GM21737 (cell line): ENCODE results near the gene GAB1.
"Not testable (repeated sequence)": the region's sequence is repeated elsewhere in the genome, so short reads cannot be mapped to it uniquely, and the experiment has no call there.

Source experiments
- ATAC-seq: cut with Tn5 transposase; IDR thresholded peaks from one replicate; pipeline ENCODE4 v1.9.1; 2021; ENCODE audit warnings: mild to moderate bottlenecking, moderate library complexity; ENCODE audit not compliant: unreplicated experiment

GAB1 gene

DNA sequence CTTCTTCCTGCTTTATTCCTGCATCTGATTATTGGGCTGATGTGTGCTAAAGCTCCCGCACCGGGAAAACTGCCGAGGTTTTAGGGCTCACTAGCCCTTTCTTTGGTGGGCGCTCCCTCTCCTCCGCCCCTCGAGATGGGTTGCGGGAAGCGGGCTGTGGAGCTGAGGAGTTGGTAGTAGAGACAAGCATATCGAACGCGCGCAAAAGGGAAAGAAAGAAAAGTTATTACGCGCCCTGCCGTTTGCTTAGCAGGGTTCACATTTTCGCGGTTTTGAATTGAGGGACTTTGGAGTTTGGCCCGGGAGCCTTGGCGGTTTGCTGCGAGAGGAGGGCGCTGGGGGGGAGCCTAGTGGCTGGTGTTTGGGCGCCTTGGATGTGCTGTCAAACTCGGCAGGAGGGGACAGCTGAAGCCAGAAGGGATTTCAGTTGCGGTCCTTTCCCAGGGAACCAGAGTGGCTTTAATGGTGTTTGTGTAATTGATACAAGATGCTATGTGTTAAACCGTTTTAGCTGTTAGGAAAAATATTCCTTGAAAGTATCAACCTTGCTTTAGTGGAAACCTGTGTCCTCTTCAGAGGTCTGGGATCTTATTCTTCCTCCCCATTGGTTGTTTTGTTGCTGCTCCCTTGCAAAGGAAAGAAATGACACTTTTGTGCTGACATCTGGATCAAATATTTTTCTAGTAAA is 1.1 kb downstream of the GAB1 start:
- ATAC-seq: no peak

DNA sequence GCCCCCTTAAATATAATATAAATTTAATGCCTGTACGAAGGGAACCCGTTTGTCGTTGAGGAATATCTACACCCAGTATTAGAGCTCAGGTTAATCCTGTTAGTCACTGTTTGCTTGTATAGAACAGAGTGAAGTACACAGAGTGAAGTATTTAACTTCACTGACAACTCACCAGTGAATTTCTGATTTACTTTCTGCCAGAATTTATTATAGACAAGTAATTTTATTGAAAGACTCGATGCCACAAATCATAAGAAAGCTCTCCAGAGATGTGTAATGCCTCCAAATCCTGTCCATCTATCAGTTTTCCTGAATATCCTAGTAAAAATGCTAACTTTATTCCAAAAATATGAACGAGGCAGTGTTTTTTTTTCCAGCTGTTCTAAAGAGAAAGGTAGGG is 1.6 kb downstream of the GAB1 start:
- no peak for ATAC-seq

DNA sequence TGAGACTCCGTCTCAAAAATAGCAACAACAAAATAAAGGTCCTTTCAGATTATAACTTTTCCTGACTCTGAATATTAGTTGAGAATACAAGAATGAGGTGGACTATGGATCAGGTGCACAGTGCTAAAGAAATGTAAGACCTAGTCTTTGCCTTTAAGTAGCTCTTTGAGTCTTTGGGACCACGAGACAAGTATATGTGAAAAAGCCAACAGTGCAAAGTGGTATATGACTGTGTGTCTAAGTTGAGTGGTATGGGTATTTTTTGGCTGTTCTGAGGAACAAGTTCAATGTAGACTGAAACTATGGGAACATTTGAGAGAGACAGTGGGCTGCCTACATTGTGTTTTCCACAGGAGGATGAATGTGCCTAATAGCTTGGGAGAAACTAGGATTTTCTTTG is 2.8 kb downstream of the GAB1 start:
- ATAC-seq: no peak

DNA sequence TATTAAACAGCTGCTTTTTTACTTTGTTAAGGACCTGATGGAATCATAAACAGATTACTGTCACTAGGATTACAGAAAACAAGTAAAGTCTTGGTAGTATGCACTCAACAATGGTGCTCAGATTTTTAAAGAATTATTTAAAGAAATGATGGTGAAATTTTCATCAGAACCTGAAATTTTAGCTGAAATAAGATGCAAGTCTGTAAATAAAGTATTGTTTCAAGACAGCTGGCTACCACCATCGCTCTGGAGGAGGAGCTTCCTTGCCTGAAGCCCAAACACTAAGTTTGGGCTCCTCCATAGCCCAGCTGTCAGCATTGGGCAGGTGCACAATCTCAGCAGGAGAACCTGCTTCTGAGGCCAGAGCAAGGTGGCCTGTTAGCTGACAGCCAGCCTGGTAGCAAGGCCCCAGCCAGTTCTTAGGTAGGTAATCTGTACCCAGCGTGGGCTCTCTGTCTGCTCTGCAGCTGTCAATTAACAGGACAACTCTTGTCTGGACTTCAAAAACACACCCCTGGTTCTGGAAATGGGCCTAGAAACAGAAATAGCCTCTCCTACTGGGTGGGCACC is 4.6 kb downstream of the GAB1 start:
- ATAC-seq: no peak

DNA sequence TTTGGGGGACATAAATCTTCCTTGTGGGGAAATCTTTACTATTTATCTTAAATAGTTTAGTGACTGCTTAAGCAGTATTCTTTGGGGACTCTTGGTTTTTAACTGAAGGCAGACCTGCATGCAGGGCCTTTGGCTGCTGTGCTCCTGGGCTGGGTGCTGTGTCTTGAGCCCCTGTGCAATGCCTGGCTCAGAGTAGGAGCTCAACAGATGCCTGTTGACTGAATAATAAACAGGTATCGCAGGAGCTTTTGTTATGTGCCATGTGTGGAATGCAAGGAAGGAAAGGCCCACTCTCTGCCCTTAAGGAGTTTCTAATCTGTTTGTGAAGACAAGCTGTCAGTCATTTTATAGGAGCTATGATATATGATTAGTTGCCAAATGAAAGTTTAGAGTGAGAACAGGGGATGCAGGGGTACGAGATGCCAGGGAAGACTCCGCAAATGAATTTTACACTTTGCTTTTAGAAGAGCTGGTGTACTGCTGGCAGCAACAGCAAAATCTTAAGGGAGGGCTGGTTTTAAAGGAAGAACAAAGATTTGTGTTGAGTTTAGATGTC is 6.7 kb downstream of the GAB1 start:
- no peak for ATAC-seq

DNA sequence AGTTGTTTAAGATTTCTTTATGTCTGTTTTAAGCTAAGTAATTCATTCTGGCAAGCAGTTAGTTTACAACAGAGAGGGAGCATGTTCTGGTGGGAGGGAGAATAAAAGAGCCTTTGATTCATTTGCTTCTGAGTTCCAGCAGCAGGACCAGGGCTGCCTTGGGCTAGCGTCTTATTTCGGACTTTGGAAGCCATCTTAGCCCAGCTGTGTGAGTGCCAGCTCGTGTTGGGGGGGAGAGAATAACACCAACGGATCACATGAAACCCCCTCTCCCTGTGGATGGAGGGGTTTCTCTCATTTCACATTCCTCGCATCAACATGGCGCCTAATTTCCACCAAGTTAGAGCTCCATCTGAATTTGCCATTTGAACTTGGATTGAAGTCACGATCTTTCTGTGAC is 7.4 kb downstream of the GAB1 start:
- no peak for ATAC-seq

DNA sequence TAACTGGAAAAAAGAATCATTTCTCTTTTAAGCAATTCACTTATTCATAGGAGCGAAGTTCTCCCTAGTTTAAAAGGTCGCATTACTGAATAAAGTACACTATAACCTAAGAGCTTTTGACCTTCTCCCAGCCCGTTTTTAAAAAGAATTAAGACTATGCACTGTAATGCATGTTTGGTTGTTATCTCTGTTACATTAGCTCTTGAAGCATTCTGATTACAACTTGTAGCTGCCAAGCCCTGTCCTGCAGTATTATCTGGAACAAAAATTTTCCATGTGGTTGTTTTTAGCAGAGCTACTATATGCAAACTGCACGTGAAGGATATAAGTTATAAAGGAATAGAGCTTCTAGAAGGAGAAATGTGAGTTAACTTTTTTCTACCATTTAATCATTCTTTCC is 8.1 kb downstream of the GAB1 start:
- no peak for ATAC-seq

DNA sequence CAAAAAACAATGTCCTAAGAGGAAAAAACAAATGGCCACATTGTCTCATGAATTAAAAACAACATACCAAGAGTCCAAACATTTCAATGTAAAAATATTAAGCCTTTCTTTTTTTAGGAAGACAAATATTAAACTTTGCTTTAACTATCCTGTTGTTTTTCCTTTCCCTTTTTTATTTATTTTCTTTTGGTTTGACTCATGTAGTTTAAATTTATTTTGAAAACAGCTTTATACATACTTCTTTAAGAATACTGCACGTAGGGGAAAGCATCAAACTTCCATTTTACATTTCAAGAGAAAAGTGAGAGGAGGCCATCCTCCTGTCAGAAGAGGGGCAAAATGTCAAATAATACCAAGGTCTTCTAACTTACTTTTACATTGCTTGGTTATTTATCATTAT is 8.7 kb downstream of the GAB1 start:
- ATAC-seq: no peak

DNA sequence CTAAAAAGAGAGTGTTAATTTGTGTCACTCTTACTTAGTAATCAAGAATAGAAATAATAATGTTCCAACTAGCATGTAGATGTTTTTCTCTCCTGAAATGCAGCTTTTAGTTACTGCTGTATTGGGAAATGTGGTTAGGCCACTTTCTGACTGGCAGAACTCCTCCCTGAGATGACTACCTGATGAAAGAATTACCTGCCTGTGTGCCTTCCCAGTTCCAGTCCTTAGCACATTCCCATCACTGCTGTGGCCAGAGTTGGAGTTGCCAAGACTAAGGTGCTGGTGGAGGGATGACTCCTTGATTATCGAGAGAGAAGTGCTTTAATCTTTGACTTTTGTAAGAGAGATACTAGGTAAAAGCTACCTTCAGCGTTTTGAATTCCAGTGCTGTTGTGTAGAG is 9.5 kb downstream of the GAB1 start:
- no peak for ATAC-seq

DNA sequence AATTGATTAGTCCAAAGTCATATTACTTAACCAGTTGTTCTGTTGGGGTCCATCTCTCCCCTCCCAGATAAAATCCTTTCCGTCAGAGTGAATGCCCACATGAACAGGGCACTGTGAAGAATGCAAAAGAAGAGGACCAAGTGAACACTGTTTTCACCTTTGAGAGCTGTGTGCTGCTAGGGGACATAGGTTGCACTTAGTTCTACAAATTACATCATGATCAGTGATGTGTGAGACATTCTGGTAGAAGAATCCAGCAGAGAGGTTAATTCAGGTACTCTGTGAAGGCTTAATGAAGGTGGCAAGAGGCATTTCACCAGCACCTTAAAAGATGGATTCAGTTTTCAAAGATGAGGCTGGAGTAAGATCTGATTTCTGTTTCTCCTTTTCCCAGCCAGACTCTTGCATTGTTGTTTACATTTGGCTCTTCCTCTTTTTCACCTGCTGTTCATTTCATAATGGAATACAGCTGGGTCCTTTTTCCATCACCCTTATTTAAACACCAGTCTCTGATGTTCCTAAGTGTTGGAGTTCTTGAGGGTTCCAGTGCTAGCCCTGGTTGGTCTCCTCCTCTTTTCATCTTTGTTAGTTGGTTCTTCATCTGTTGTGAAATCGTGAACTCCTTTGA is 10.9 kb downstream of the GAB1 start:
- no peak for ATAC-seq

DNA sequence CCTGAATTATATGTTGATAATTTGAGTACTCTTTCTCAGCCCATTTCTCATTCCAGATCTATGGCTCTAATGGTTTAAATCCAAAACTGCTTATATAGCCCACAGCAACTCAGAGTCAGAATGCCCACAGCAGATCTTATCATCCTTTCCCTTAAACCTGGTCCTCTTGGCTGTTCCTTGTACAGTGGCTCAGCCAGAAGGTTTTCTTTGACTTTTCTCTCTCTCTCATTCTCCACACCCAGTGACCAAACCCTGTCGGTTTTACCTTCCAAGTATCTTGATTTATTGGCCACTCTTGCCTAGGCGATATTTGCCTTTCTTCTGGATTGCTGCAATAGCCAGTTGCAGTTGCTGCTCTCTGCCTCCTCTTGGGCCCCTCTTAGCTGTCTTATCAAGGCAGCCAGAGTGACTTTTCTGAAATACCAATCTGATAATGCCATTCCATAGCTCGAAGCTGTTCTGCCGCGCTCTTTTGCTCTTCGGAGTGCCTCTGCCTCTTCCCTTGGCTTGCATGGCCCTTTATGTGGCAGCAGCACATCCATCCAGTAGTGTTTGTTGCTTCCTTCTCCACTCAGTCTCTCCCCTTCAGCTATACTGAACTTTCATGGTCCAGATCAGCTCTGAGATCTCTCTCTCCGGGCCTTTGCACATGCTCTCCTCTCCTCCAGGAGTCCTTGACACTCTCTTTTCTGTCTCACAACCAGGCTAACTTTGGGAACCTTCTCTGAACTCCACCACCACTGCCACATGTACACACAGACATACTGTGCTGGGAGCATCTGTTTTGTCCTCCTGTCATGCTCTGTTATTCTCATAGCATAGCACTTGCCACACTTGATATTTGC is 11.8 kb downstream of the GAB1 start:
- no peak for ATAC-seq

DNA sequence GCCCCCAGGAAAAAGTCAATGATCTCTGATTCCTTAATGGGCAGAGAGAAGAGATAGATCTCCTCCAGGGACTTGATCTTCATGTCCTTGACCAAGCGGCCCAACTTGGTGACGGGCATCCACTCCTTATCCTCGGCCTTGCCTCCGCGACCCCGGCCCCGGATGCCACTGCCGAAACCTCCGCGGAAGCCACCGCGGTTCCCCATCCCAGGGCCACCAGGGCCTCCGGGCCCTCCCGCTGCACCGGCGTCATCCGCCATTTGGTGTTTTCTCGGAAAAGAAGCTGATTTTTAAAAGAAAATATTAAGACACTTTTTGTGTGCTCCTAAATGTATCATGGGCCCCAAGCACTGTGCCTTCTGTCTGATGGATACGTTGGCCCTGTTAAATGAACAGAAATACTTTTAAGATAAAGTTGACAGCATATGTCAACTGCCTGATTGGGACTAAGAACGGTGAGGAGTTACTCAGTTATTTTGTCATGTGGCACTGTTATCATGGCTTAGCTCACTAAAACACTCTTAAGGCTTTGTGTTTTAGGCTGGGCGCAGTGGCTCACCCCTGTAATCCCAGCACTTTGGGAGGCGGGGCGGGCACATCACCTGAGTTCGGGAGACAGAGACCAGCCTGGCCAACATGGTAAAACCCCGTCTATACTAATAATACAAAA is 13.3 kb downstream of the GAB1 start:
- not testable (repeated sequence) for ATAC-seq

DNA sequence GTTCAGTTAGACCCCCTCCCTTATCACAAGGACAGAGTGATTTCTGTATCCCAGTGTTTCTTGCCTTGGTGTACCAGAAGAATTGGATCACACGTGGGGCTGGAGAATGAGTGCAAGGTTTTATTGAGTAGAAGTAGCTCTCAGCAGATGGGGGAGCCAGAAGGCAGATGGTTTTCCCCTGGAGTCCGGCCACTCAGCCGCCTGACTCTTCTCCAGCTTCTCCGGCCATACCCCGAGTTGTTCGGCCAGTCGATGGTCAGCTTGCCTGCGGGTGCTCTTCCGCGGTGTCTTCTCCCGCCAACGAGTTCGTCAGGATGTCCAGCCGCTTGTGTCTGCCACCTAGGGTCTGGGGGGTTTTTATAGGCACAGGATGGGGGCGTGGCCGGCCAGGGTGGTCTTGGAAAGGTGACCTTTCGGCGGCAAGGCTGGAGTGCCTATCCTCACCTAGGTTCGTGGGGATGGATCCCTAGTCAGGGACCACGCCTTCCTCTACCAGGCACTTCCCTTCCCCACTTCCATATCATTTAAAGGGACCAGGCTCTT is 14.5 kb downstream of the GAB1 start:
- ATAC-seq: no peak

DNA sequence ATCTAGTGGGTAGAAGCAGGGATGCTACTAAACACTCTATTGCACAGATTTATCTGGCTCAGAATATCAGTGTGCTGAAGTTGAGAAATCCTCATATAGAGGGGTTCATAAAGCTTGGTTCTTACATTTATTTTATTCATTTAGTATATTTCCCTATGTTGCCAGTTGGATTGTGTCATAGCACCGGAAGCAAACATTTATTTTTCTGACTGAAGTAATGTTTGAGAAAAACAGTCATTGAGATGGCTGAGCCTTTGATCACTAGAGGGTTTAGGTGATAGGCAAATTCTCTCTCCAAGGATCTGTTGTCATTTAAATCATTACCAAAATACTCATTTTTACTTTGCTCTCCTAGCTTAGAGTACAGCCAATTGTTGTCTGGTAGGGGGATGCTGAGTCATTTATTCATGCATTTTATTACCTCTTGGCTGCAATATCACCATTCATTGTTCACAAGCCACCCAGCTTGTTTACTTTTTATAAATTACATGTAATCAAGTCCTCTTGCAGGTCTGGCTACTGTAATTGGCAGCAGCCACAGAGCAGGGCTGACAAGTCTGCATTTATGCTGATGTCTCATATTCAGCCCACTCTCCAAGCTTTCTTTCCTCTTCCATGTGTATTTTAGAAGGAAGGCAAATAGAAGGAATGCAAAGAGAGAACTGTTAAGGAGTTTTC is 15.2 kb downstream of the GAB1 start:
- ATAC-seq: no peak

DNA sequence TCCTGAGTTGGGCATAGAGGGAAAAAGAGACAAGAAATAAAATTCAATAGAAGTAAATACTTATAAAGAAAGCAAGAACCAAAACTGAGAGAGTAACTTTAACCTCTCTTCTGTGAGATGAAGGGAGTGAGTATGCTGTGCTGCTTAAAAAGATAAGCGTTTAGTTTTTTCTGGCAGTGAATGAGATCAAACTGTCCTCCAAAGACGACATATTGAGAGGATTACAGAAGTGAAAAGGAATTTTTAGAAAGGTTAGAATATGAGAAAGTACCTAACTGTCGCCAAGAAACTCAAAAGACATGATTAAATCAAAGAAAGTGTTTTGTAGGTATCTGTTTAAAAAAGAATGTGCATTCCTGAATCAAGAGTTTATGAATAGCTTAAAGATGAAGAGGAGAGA is 16.0 kb downstream of the GAB1 start:
- no peak for ATAC-seq

DNA sequence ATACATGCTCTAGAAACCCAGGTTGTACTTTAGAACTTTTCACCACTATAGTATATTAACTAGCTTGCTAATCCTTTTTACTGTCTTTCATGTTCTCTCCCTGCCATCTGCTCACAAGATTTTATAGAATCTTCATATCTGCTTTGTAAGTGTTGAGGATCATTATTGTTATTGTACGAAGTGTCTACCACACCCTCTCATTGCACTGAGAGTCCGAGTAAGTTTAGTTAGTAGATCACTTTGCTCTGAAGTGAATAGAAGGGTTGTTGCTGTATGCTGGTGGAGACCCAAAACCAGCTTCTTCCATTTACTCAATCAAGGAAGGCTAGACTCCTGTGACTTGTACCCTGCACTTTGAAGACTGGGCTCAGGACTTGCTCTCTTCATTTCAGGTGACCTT is 17.1 kb downstream of the GAB1 start:
- no peak for ATAC-seq

DNA sequence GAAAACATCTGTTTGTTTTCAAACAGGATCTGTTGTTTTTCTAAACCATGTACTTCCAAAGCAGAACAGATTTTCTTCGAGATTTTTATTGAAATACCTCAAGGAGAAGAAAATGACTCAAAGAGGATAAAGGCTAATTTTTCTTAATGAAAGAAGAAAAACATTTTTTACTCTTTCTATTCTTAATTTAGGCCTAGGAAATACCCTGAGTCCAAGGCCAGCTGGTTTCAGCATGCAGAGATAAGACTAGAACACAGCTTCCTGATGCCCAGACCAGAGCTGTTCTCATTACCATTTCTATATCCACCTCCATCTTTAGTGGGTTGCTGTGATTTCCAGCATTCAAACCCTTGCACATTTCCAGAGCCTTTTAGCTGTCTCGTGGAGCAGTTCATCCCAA is 18.3 kb downstream of the GAB1 start:
- ATAC-seq: no peak

DNA sequence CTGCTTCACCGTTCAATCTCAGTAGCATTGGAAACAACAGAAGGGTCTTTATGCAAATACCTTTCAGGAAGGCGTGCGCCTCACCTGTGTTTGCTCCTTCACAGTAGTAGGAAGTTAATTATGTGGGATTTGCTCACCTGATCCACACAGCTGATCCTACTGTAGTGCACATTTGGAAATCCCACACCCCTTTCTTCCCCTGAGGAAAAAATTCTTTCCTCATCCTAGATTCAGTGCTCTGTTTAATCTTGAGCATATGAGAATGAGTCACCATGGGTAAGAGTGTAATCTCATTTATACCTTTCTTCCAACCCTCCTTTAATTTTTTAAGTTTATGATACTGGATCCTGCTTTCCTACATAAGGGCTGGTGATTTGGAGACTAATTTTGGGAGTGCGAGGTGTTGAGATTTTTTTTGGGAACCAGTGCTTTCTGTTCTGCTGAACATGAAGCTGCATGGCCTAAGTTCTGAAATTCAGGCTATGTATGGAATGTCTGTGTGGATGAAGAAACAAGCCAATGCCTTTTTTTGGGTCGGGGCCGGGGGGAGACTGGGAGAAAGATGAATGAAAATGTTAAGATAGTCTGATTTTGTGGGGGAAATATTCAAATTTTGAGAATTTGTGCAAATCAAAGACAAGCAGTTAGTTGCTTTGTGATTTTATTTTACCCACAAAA is 19.0 kb downstream of the GAB1 start:
- no peak for ATAC-seq

DNA sequence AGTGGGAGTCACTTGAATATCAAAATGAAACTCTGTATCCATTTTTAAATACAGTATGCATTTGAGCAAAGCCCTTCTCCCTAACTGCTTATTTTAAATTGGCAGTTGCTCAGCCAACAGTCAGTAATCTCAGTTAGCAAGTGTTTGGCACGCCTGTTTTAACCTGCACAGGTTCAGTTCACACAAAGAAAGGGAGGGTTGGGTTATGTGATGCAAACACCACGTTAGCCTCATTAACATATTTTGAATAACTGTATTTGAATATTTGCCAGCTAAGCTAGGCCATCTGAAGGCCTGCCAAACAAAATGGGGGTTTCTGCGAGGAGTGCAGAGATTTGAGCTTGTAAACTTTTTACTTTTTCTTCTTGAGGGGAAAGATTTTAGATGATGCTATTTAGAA is 19.8 kb downstream of the GAB1 start:
- ATAC-seq: no peak
